HepG2 (cell line): ENCODE data around the gene HYAL2. TPM values are rescaled to one million over a fixed set of nuclear protein-coding genes. Genes with fewer than 3 reads are reported as not detected.

Experiments used
- DPF2 ChIP-seq: sonication (generic); formaldehyde crosslinking; IDR thresholded peaks from 2 replicates; pipeline ENCODE4 v1.4.0; 2020; ENCODE audit warnings: mild to moderate bottlenecking, low read depth, missing genetic modification reagents, borderline replicate concordance
- FOXO4 ChIP-seq: sonication (generic); formaldehyde crosslinking; conservative IDR thresholded peaks from 2 replicates; pipeline ENCODE4 v1.8.1; 2023; ENCODE audit warnings: missing genetic modification reagents
- MBNL3 ChIP-seq: fragments of 250-450 bp; sonication (Bioruptor Pico); conservative IDR thresholded peaks from 2 replicates; pipeline ENCODE4 v1.8.0; 2022; ENCODE audit warnings: mild to moderate bottlenecking, inconsistent platforms
- MYNN ChIP-seq: sonication (generic); formaldehyde crosslinking; IDR thresholded peaks from 2 replicates; pipeline ENCODE4 v1.4.0; 2020; ENCODE audit warnings: mild to moderate bottlenecking, low read depth, missing genetic modification reagents
- MYPOP ChIP-seq: sonication (generic); formaldehyde crosslinking; IDR thresholded peaks from 2 replicates; pipeline ENCODE4 v1.8.1; 2023; ENCODE audit warnings: mild to moderate bottlenecking, moderate library complexity, missing genetic modification reagents
- RARA ChIP-seq: IDR thresholded peaks from 2 replicates; pipeline ENCODE4 v1.6.1; 2016; ENCODE audit warnings: missing genetic modification reagents, missing compliant biosample characterization
- RXRA ChIP-seq: sonication (generic); formaldehyde crosslinking; IDR thresholded peaks from 2 replicates; pipeline ENCODE4 v1.5.1; 2020; ENCODE audit warnings: missing genetic modification reagents
- SAFB2 ChIP-seq: sonication (generic); formaldehyde crosslinking; IDR thresholded peaks from 2 replicates; pipeline ENCODE4 v1.5.1; 2020; ENCODE audit warnings: missing genetic modification reagents, low read depth, mild to moderate bottlenecking, borderline replicate concordance
- SMARCC2 ChIP-seq: fragments of 450-650 bp; IDR thresholded peaks from 2 replicates; pipeline ENCODE4 v1.6.1; 2017; ENCODE audit warnings: antibody characterized with exemption, mild to moderate bottlenecking
- SYNCRIP ChIP-seq: fragments of 200-400 bp; formaldehyde crosslinking; IDR thresholded peaks from 2 replicates; pipeline ENCODE4 v1.6.1; 2018; ENCODE audit warnings: mild to moderate bottlenecking, low read depth, low read length; ENCODE audit not compliant: insufficient read depth
- TAF15 ChIP-seq: fragments of 200-400 bp; formaldehyde crosslinking; IDR thresholded peaks from one replicate; pipeline ENCODE4 v1.6.1; 2018; ENCODE audit warnings: mild to moderate bottlenecking, low read depth, low read length; ENCODE audit not compliant: poor library complexity, severe bottlenecking
- TFE3 ChIP-seq: IDR thresholded peaks from 2 replicates; pipeline ENCODE4 v1.6.1; 2016
- USF2 ChIP-seq, 2 experiments: sonication (generic) in 1 of 2; formaldehyde crosslinking in 1 of 2; IDR thresholded peaks; 2 replicates each; pipeline versions ENCODE4 v1.5.1 to v1.6.1; 2011 to 2020; ENCODE audit warnings: borderline replicate concordance in 1 of 2, low read depth in 1 of 2, low read length in 1 of 2, mild to moderate bottlenecking in 1 of 2, missing genetic modification reagents in 1 of 2, moderate library complexity in 1 of 2
- XBP1 ChIP-seq: sonication (generic); formaldehyde crosslinking; IDR thresholded peaks from 2 replicates; pipeline ENCODE4 v1.5.0; 2020; ENCODE audit warnings: missing genetic modification reagents
- ZNF34 ChIP-seq: sonication (generic); formaldehyde crosslinking; IDR thresholded peaks from 2 replicates; pipeline ENCODE4 v1.4.0; 2020; ENCODE audit warnings: mild to moderate bottlenecking, missing genetic modification reagents, borderline replicate concordance
- ZNF773 ChIP-seq: sonication (generic); formaldehyde crosslinking; IDR thresholded peaks from 2 replicates; pipeline ENCODE4 v1.4.0; 2020; ENCODE audit warnings: missing genetic modification reagents, borderline replicate concordance
- polyA plus RNA-seq, 8 experiments: library from polyadenylated mRNA; depleted of rRNA in 3 of 8; stranded (reverse) in 7 of 8; unstranded in 1 of 8; fragments of >200 nt; fragmentation: Illumina TruSeq in 4 of 8; extraction: Trizol in 4 of 8; gene quantifications; 2 replicates each; pipeline versions ENCODE4 v1.2.1 to v1.2.3, GENCODE V29; 2011 to 2016; ENCODE audit warnings: low read depth in 4 of 8, missing spikeins in 1 of 8, mixed read lengths in 1 of 8; ENCODE audit not compliant: insufficient read depth in 1 of 8
- total RNA-seq, 5 experiments: library from RNA; depleted of rRNA; stranded (reverse); fragments of >200 nt; fragmentation: Illumina TruSeq; extraction: Trizol; gene quantifications; 2 replicates each; pipeline ENCODE4 v1.2.3, GENCODE V29; 2016; ENCODE audit warnings: low read depth in 1 of 5
- TF ChIP-seq, protein P1 (sequence below): sonication (generic); formaldehyde crosslinking; IDR thresholded peaks from 2 replicates; pipeline ENCODE4 v1.8.1; 2023; ENCODE audit warnings: missing genetic modification reagents, mild to moderate bottlenecking, borderline replicate concordance
- TF ChIP-seq, protein P2 (sequence below): sonication (generic); formaldehyde crosslinking; IDR thresholded peaks from 2 replicates; pipeline ENCODE4 v1.9.0; 2021; ENCODE audit warnings: missing genetic modification reagents, mild to moderate bottlenecking, borderline replicate concordance

Gene HYAL2
- total and polyA plus RNA-seq, 2 of the 13 experiments (the other 11 are each of a cell fraction or from before 2014, with no cell fraction given): 76.2 to 102 TPM

- TF ChIP-seq MYNN (CRISPR knock-in tag): no peak
- TF ChIP-seq DPF2 (CRISPR knock-in tag): no peak
- peak; percentile 60; the same call in 1 of the 2 replicates for TF ChIP-seq RXRA (CRISPR knock-in tag)
- TF ChIP-seq, protein P1, sequence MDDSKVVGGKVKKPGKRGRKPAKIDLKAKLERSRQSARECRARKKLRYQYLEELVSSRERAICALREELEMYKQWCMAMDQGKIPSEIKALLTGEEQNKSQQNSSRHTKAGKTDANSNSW: peak; percentile 0; the same call in 1 of the 2 replicates
- no peak for TF ChIP-seq TAF15
- TF ChIP-seq, protein P2, sequence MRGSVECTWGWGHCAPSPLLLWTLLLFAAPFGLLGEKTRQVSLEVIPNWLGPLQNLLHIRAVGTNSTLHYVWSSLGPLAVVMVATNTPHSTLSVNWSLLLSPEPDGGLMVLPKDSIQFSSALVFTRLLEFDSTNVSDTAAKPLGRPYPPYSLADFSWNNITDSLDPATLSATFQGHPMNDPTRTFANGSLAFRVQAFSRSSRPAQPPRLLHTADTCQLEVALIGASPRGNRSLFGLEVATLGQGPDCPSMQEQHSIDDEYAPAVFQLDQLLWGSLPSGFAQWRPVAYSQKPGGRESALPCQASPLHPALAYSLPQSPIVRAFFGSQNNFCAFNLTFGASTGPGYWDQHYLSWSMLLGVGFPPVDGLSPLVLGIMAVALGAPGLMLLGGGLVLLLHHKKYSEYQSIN: no peak
- TF ChIP-seq TFE3 (CRISPR knock-in tag): peak; percentile 19; the same call in 1 of the 2 replicates
- TF ChIP-seq SAFB2 (CRISPR knock-in tag): peak; percentile 61; the same call in 1 of the 2 replicates
- TF ChIP-seq ZNF773 (CRISPR knock-in tag): no peak
- no peak for TF ChIP-seq ZNF34 (CRISPR knock-in tag)
- no peak for TF ChIP-seq SMARCC2
- no peak for TF ChIP-seq FOXO4 (CRISPR knock-in tag)
- no peak for TF ChIP-seq RARA (CRISPR knock-in tag)
- TF ChIP-seq MBNL3 (CRISPR knock-in tag): no peak
- no peak for TF ChIP-seq XBP1 (CRISPR knock-in tag)
- peak; percentile 75; the same call in 1 of the 2 replicates for TF ChIP-seq MYPOP (CRISPR knock-in tag)
- TF ChIP-seq SYNCRIP: no peak
- TF ChIP-seq USF2 (IDR thresholded peaks at IDR 0.05; ENCODE audit: low read depth, low read length): no peak
- no peak; the same call in 1 of the 2 replicates for TF ChIP-seq USF2 (CRISPR knock-in tag; IDR thresholded peaks at IDR 0.05; ENCODE audit: borderline replicate concordance)
Measured at GRCh38 chr3:50292159-50293078, 30.1 kb downstream of the HYAL2 start, which contains the start of gene IFRD2 (continued).
